ENCODE data around the gene MGST1. TPM values are rescaled to one million over a fixed set of nuclear protein-coding genes. Genes with fewer than 3 reads are reported as not detected.

The MGST1 gene, protein sequence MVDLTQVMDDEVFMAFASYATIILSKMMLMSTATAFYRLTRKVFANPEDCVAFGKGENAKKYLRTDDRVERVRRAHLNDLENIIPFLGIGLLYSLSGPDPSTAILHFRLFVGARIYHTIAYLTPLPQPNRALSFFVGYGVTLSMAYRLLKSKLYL
- 1,000 to 10,000 TPM in 2 of 4 donors, 100 to 1,000 TPM in 2; 620 to 1,650 (median 943) TPM for total RNA-seq

DNA sequence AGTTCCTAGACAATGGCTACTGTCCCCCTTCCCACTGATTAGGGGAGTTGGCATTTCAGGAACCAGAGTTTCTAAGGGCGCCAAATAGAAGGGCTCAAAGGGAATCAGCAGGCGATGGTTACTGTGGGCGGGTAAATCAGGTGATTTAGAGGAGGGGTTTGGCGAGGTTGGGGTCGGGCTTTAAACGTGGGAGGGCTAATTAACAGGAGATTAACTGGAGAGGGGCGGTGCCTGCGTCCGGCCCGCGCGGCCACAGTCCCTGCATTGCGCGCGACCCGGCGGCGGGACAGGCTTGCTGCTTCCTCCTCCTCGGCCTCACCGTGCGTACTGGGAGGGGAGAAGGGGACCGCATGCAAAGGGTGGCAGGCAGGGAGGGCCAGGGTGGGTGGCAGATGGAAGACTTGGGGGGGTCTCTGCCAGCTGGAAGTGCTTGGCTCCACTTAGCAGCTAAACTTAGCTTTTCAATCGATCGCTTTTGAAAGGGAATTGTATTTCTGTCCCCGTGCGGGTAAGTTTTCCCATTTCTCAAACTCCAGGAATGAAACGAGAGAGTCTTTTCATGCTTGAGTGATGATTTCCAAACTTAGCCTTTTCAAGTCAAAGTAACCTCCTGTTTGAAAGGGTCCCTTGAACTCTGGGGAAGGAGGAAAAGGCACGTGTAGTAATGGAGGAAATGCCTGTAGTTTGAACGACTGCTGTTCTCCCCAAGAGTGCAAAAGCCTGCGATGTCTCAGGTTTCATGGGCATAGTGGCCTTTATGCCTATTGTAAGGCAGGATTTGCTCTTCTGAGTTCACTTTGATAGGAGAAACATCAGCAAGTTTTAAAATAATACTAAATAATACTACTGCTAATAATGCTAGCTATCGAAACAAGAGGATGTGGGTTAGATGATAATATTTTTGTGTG is at the start of gene MGST1:
Gene MGST1 (plus strand): TSS at position 255 of the 908 bp plus-strand sequence. CDS start 6,608 bp downstream, outside the sequence.
- TF ChIP-seq, protein P1, sequence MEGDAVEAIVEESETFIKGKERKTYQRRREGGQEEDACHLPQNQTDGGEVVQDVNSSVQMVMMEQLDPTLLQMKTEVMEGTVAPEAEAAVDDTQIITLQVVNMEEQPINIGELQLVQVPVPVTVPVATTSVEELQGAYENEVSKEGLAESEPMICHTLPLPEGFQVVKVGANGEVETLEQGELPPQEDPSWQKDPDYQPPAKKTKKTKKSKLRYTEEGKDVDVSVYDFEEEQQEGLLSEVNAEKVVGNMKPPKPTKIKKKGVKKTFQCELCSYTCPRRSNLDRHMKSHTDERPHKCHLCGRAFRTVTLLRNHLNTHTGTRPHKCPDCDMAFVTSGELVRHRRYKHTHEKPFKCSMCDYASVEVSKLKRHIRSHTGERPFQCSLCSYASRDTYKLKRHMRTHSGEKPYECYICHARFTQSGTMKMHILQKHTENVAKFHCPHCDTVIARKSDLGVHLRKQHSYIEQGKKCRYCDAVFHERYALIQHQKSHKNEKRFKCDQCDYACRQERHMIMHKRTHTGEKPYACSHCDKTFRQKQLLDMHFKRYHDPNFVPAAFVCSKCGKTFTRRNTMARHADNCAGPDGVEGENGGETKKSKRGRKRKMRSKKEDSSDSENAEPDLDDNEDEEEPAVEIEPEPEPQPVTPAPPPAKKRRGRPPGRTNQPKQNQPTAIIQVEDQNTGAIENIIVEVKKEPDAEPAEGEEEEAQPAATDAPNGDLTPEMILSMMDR (IDR thresholded peaks at IDR 0.05; ENCODE audit: low read depth), result no peak

DNA sequence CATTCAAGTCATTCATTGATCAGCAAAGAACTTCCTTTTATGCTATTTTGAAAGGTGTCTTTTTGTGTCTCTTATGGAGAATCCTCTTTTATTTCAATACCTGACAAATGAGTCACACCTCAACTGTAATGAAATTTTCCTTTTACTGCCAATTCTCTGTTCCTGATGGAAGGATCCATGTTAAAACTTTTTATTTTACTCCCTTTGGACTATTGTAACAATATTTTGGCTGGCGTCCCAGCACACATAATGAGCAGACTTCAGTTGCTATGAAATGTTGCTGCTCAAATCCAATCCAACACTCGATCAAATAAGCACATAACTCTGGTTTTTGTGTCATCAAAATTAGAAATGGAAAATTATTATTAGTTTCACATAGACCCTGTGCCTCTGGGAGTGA is 48.0 kb upstream of the MGST1 start:
- TF ChIP-seq, protein P1 (IDR thresholded peaks at IDR 0.05; ENCODE audit: low read depth), result no peak

DNA sequence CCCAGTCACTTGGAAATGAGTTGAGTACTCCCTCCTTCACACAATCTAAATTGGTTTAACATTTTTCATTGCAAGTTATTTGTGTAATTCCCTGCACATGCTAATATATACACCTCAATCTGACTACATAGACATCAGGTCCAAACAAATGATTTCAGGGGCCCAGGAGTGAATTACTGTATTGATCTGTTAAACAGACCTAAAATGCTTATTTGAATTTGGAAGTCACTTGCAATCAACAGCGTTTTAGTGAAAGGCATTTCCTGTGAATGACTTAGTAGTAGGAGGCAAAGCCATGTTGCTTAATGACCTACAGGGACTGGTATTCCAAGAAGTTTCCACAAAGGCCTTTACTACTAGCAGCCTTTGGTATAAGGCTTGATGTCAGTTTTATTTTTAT is 47.3 kb upstream of the MGST1 start:
- TF ChIP-seq, protein P1 (IDR thresholded peaks at IDR 0.05; ENCODE audit: low read depth), result no peak

DNA sequence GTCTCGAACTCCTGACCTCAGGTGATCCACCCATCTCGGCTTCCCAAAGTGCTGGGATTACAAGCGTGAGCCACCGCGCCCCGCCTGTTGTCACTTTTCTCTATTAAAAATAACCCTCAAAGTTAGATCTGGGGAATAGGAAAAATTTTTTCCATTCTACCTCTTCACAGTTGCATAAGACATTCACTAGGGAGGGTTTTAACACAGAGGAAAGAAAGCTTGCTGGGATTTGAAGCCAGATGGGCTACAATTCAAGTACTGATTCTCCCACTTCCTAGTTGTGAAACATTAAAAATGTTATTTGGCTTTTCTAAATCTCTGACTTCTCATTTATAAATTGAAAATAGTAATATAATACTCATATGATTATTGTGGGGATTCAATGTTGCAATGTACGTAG is 46.7 kb upstream of the MGST1 start:
- TF ChIP-seq, protein P1 (IDR thresholded peaks at IDR 0.05; ENCODE audit: low read depth), result no peak

DNA sequence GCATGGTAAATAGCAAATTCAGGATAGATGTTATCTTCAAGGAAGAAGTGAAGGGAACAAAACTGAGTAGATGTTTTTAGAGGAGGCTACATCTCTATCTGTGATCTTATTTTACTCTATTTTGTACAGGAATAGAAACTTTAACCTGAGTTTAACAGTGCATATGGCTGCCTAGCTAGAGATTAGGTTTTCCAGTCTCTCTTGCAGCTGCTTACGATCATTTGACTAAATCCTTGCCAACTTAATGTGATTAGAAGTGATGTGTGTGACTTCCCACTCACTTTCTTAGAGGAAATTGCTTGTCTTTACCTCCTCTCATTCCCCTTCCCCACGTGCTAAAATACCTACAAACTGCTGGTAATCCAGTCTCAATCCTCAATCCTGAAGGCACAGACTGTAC is 43.5 kb upstream of the MGST1 start:
- TF ChIP-seq, protein P1 (IDR thresholded peaks at IDR 0.05; ENCODE audit: low read depth), result no peak

DNA sequence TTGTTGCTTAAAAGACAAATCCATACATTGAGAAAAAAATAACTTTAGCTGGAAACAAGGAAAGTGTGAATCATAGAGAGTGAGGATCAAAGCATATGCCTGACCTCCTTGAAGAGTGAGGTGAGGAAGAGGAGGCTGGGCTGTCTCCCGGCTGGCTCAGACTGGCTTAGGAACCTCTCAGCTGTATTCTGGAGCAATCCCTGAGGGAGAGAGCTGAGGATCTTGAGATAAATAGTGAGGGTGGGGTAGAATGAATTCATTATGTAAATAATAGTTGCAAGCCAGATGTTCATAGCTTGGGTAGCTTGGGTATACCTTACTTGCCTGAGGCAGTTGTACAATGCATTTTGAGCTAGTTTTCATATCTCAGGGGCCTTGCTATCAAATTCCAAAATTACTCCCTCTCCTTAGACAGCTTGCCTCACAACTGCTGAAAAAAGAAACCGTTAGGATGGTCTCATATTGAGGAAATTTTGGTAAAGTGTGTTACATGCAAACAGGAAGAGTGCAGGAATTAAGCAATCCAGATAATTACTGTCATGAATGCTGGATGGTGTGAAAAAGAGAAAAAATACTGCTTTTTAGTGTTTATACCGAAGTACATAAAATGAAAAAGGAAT is 39.5 kb upstream of the MGST1 start:
- TF ChIP-seq, protein P1 (IDR thresholded peaks at IDR 0.05; ENCODE audit: low read depth), result no peak

DNA sequence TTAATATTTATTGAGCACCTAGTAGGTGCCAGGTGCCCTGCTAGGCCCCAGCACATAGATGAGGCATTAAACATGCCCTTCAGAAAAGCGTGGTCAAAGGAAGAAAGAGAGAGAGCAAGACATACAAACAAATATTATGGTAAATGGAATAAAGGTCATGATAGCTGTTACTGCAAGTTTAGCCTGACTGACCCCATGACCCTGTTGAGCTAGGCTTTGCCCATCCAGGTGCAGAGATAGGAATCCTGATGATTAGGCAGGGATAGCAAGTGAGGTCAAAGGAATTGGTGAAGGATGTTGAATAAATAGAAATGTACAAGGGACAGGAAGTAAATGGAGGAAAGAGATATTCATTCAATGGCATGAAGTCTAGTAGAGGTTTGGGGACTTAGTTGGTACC is 36.5 kb upstream of the MGST1 start:
- TF ChIP-seq, protein P1 (IDR thresholded peaks at IDR 0.05; ENCODE audit: low read depth), result no peak

Measured in subcutaneous adipose tissue (tissue), 4 donors.